ENCODE data around the gene F2R.
A peak's percentile ranks its signal among the peaks of the same experiment; 100 is the strongest.
"Not testable (repeated sequence)": the region's sequence is repeated elsewhere in the genome, so short reads cannot be mapped to it uniquely, and the experiment has no call there.

F2R gene

GRCh38 chr5:76755779-76756637, 40.1 kb downstream of the F2R start:
- Mint-ChIP-seq H3K9me3 (no peaks in the 10 kb centered on the region), H3K4me1 (no peaks in the 10 kb centered on the region), H3K4me3 (no peak overlapping the region), H3K27ac (no peak overlapping the region), H3K36me3 (no peaks in the 10 kb centered on the region), H3K27me3 (no peaks in the 10 kb centered on the region)

DNA sequence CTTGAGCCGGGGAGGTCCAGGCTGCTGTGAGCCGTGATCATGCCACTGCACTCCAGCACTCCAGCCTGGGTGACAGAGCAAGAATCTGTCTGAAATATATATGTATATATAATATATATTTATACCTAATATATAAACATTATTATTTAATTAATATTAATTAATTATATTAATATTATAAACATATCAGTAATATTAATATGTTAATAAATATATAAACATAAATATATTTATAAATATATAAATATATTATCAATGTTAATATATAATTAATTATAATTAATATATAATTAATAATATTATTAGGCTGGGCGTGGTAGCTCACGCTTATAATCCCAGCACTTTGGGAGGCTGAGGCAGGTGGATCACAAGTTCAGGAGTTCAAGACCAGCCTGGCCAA, 41.1 kb downstream of the F2R start:
- Mint-ChIP-seq H3K36me3 (no peaks in the 10 kb centered on the region), H3K4me3 (no peak overlapping the region), H3K27me3 (no peaks in the 10 kb centered on the region), H3K4me1 (no peaks in the 10 kb centered on the region), H3K9me3 (no peaks in the 10 kb centered on the region), H3K27ac (no peak overlapping the region)

DNA sequence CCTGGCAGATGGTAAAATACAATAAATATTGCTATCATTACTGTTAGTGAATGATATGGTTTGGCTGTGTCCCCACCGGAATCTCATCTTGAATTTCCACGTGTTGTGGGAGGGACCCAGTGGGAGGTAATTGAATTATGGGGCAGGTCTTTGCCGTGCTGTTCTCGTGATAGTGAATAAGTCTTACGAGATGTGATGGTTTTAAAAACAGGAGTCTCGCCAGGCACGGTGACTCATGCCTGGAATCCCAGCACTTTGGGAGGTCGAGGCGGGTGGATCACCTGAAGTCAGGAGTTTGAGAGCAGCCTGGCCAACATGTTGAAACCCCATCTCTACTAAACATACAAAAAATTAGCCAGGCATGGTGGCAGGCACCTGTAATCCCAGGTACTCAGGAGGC, 45.2 kb downstream of the F2R start:
- H3K36me3 Mint-ChIP-seq, H3K27ac Mint-ChIP-seq, H3K27me3 Mint-ChIP-seq, H3K4me1 Mint-ChIP-seq, H3K4me3 Mint-ChIP-seq: not testable (repeated sequence)
- peaks cover 13% of the 10 kb centered on the region for H3K9me3 Mint-ChIP-seq

GRCh38 chr5:76762484-76762883, 46.6 kb downstream of the F2R start:
- H3K27me3 Mint-ChIP-seq, result peaks cover 2% of the 10 kb centered on the region
- no peak overlapping the region for H3K27ac Mint-ChIP-seq
- H3K4me1 Mint-ChIP-seq, result peaks cover 6% of the 10 kb centered on the region
- peaks cover 4% of the 10 kb centered on the region for H3K36me3 Mint-ChIP-seq
- H3K9me3 Mint-ChIP-seq, result peaks cover 13% of the 10 kb centered on the region
- H3K4me3 Mint-ChIP-seq, result no peak overlapping the region

DNA sequence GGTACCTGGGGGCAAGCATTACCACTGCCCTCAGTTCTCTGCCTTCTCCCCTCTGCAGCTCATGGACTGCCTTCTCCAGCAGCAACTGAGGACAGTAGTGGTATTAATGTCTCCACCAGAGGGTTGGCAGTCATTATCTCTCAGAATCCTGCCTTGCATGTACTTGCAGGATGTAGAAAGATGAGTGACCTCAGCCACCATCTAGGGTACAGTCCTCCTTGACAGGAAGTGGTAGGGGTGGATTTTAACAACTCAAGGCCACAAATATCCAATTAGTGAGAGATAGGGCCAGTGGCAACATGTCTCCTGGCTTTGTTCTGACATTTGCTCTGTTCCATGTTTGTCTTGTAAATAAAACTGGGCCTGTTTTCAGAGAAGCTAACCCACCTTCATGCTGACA, 47.2 kb downstream of the F2R start:
- Mint-ChIP-seq H3K27me3 (peaks cover 2% of the 10 kb centered on the region), H3K27ac (no peak overlapping the region), H3K9me3 (peaks cover 13% of the 10 kb centered on the region), H3K4me1 (peaks cover 6% of the 10 kb centered on the region), H3K36me3 (peaks cover 4% of the 10 kb centered on the region), H3K4me3 (no peak overlapping the region)

DNA sequence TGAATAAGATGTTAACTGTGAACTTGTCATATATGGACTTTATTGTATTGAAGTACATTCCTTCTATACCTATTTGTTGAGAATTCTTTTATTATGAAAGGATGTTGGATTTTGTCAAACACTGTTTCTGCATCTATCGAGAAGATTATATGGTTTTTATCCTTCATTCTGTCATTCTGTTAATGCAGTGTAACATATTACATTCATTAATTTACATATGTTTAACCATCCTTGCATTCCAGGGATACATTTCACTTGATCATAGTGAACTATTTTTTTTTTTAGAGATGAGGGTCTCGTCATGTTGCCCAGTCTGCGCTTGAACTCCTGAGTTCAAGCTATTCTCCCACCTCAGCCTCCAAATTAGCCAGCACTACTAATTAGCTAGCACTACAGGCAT, 48.4 kb downstream of the F2R start:
- Mint-ChIP-seq H3K4me3 (no peak overlapping the region), H3K27ac (no peak overlapping the region), H3K4me1 (peaks cover 6% of the 10 kb centered on the region), H3K27me3 (peaks cover 2% of the 10 kb centered on the region), H3K9me3 (peaks cover 13% of the 10 kb centered on the region), H3K36me3 (peaks cover 4% of the 10 kb centered on the region)

DNA sequence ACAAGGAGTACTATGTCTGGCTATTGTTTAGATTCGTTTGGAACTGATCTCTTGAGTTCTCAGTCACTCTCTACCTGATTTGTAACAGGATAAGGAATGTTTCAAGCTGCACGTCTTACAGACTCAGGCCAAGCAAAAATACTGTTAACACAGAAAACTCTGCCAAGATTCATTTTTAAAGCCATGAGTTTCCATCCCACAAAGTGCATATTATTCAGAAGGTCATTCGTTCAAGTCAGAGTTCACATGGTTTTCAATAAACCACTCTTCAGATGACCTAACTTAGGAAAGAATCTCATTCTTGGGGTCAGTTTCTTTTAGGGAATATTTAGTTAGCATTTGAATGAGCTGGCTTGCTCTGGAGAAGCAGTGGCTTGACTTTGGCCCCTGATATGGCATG, 49.3 kb downstream of the F2R start:
- Mint-ChIP-seq H3K4me1 (peaks cover 6% of the 10 kb centered on the region), H3K27me3 (peaks cover 2% of the 10 kb centered on the region), H3K4me3 (no peak overlapping the region), H3K27ac (no peak overlapping the region), H3K36me3 (peaks cover 4% of the 10 kb centered on the region), H3K9me3 (peaks cover 13% of the 10 kb centered on the region)

GRCh38 chr5:76766746-76767145, 50.8 kb downstream of the F2R start:
- H3K27ac Mint-ChIP-seq, result peak overlapping the region; percentile 38
- H3K9me3 Mint-ChIP-seq, result peaks cover 13% of the 10 kb centered on the region
- peaks cover 2% of the 10 kb centered on the region for H3K27me3 Mint-ChIP-seq
- peaks cover 6% of the 10 kb centered on the region for H3K4me1 Mint-ChIP-seq
- peaks cover 4% of the 10 kb centered on the region for H3K36me3 Mint-ChIP-seq
- no peak overlapping the region for H3K4me3 Mint-ChIP-seq

- H3K27ac Mint-ChIP-seq, H3K4me3 Mint-ChIP-seq, H3K36me3 Mint-ChIP-seq, H3K27me3 Mint-ChIP-seq, H3K9me3 Mint-ChIP-seq: not testable (repeated sequence)
- peaks cover 11% of the 10 kb centered on the region for H3K4me1 Mint-ChIP-seq
Measured at GRCh38 chr5:76771041-76771440, 55.1 kb downstream of the F2R start.

GRCh38 chr5:76771705-76772405, 55.9 kb downstream of the F2R start:
- no peaks in the 10 kb centered on the region for H3K36me3 Mint-ChIP-seq
- peaks cover 7% of the 10 kb centered on the region for H3K4me1 Mint-ChIP-seq
- no peaks in the 10 kb centered on the region for H3K27me3 Mint-ChIP-seq
- no peak overlapping the region for H3K4me3 Mint-ChIP-seq
- H3K9me3 Mint-ChIP-seq, result no peaks in the 10 kb centered on the region
- no peak overlapping the region for H3K27ac Mint-ChIP-seq

DNA sequence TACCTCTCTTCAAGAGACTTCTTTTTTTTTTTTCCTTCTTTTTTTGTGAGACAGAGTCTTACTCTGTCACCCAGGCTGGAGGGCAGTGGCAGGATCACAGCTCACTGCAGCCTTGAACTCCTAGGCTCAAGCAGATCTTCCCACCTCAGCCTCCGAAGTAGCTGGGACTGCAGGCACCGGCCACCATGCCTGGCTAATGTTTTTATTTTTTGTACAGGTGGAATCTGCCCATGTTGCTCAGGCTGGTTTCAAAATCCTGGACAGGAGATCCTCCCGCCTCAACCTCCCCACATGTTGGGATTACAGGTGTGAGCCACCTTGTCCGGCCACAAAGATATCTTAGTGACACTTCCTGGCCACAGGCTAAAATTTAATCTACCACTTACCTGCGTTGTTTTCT, 60.0 kb downstream of the F2R start:
- H3K36me3 Mint-ChIP-seq, result no peaks in the 10 kb centered on the region
- H3K27ac Mint-ChIP-seq, result no peak overlapping the region
- H3K27me3 Mint-ChIP-seq, result no peaks in the 10 kb centered on the region
- H3K4me1 Mint-ChIP-seq, result peaks cover 5% of the 10 kb centered on the region
- H3K9me3 Mint-ChIP-seq, result no peaks in the 10 kb centered on the region
- H3K4me3 Mint-ChIP-seq, result no peak overlapping the region

GRCh38 chr5:76776391-76776790, 60.5 kb downstream of the F2R start:
- peaks cover 5% of the 10 kb centered on the region for H3K4me1 Mint-ChIP-seq
- H3K27ac Mint-ChIP-seq, result no peak overlapping the region
- no peaks in the 10 kb centered on the region for H3K27me3 Mint-ChIP-seq
- H3K36me3 Mint-ChIP-seq, result no peaks in the 10 kb centered on the region
- no peaks in the 10 kb centered on the region for H3K9me3 Mint-ChIP-seq
- H3K4me3 Mint-ChIP-seq, result no peak overlapping the region

GRCh38 chr5:76780616-76781015, 64.7 kb downstream of the F2R start:
- H3K4me1 Mint-ChIP-seq, H3K27me3 Mint-ChIP-seq, H3K36me3 Mint-ChIP-seq, H3K27ac Mint-ChIP-seq, H3K4me3 Mint-ChIP-seq, H3K9me3 Mint-ChIP-seq: not testable (repeated sequence)

GRCh38 chr5:76781775-76782174, 65.8 kb downstream of the F2R start:
- Mint-ChIP-seq H3K27ac (no peak overlapping the region), H3K4me1 (no peaks in the 10 kb centered on the region), H3K4me3 (no peak overlapping the region), H3K27me3 (no peaks in the 10 kb centered on the region), H3K36me3 (no peaks in the 10 kb centered on the region), H3K9me3 (no peaks in the 10 kb centered on the region)

GRCh38 chr5:76782444-76782843, 66.5 kb downstream of the F2R start:
- Mint-ChIP-seq H3K27me3 (no peaks in the 10 kb centered on the region), H3K4me1 (no peaks in the 10 kb centered on the region), H3K36me3 (no peaks in the 10 kb centered on the region), H3K4me3 (no peak overlapping the region), H3K9me3 (no peaks in the 10 kb centered on the region), H3K27ac (no peak overlapping the region)
